Fibroblast of peridontal ligament (primary cell): ENCODE data around the gene ABRAXAS1.
A peak's percentile ranks its signal among the peaks of the same experiment; 100 is the strongest.
"Not testable (repeated sequence)": the region's sequence is repeated elsewhere in the genome, so short reads cannot be mapped to it uniquely, and the experiment has no call there.

Experiments used
- DNase-seq: peaks from one replicate; pipeline ENCODE4 v3.0.0-alpha.2; 2010; ENCODE audit errors: extremely low read depth

The ABRAXAS1 gene

DNA sequence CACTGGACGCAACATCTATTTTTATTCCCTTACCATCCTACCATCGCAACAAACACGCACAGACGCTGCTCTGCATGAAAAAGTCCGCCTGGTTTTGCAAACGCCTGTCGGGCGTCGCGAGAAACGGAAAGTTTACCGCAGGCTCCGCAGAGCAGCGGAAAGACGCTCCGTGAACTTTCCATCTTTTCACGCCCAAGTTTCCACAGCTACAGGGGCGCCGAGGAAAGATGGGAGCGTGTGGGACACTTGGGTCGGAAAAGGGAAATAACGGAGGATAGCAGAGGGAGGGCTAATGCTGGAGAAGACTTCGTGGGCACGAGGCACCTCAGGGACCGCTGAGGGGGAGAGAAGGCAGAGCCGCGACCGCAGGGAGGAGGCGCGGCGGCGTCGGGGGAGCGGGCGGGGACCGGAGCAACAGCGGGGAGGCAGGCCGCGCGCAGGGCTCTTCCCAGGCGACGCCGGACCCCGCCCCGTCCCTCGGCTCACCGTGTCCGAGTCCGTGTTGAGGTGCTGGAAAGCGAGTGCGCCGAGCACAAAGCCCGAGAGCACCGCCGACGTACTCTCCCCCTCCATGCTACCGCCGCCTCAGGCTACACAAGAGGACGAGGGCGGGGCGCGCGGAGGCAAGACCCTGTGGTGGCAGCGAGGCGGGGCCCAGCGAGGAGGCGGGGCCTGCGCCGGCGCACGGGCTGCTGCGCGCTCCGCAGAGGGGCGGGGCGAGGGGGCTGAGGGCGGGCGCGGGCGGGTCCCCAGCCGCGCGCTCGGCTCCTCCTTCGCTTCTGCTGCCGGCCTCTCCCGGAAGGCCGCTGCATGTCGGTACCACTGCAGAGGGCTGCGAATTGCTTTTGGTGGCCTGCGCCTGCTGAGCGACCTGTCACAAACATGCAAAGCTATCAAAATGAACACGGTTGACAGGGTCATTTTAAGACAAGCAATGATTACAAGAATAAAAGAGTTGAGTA, at the start of gene ABRAXAS1:
ABRAXAS1 (minus strand) TSS at position 601 of the 962 bp plus-strand sequence; CDS start at position 573, 28 bp downstream.
- peak; percentile 80 for DNase-seq

DNA sequence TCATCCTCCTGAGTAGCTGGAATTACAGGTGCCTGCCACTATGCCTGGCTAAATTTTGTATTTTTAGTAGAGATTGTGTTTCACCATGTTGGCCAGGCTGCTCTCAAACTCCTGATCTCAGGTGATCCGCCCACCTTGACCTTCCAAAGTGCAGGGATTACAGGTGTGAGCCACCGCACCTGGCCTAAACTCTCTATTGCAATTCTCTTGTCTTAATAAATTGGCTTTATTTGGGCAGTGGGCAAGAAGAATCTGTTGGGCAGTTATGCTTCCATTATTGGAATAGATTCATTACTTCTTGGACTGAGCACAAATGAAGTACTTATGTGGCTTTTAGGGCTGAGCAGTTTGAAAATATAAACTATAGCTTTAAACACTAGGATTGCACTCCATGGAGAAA, 42.8 kb upstream of the ABRAXAS1 start:
- DNase-seq: no peak

DNA sequence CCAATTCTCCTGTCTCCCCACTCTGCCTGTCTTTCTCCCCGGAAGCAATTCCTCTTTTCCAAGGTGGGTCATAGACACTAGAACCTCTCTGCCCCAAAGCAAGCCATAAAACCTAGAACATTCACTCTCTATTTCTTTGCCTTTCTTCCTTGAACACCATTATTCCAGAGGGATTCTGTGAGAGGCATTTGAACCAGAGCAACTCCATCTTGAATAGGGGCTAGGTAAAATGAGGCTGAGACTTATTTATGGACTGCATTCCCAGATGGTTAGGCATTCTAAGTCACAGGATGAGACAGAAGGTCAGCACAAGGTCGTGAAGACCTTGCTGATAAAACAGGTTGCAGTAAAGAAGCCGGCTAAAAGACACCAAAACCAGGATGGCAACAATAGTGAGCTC, 37.3 kb upstream of the ABRAXAS1 start:
- no peak for DNase-seq

DNA sequence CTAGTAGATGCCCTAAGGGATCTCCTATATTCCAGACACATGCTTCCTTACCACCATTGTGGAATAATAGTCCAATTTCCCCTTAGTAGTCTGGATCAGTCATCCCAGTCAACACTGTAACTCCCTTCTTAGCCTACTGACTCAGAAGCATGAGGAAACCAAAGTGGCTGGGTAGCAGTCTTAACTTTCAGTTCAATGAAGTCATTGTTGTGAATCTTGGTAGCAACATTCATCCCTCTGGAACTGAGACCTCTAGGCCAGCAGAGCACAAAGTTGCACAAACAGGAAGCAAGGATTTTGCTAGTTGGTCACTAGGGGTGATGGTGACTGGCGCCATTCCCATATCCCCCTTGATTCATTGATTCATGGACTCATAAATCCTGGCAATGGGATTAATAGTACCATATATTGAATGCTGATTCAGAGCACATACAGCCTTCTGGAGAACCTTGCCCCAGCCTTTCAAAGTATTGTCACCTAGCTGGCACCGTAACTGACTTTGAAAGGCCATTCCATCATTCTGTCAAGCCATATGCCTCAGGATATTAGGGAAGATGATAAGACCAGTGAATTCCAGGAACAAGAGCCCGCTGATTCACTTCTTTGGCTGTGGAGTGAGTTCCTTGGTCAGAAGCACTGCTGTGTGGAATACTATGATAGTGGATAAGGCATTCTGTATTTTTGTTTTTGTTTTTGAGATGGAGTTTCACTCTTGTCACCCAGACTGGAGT, 31.3 kb upstream of the ABRAXAS1 start:
- DNase-seq: peak; percentile 43

DNA sequence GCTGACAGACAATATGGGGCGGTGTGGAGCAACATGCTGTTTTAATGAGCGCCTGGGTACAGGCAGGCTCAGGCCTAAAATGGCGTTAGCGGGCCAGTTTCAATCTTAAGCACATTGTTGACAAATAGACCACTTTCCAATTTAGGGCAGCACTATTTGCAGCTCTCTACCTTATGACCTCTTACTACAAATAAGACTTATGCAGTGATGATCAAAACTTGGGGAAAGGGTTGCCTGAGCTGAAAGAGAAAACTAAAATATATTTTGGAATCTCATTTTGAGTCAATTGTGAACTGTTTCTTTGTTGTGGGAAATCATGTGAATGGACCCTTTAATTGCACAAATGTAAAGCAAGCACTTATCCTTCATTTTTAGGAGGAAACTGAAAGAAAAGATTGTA, 25.5 kb upstream of the ABRAXAS1 start:
- no peak for DNase-seq

DNA sequence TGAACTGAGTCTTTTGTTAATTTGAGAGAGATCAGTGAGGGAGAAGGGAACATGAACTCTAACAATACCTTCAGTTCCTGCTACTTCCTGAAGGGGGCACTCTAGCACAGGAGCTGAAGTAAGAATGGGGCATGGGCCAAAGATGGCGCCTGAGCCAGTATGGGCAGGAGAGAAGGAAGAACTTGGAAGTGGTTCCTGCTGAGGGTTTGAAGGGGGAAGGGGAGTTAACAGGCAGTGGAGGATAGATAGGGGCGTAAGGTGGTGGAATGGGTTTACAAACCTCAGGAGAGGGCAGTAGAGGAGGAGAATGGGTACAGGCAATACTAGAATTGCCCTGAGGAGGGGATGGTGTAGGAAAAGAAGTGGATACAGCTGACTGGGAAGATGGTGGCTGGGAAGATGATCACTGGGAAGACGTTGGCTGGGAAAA, 24.3 kb upstream of the ABRAXAS1 start:
- peak; percentile 70 for DNase-seq

DNA sequence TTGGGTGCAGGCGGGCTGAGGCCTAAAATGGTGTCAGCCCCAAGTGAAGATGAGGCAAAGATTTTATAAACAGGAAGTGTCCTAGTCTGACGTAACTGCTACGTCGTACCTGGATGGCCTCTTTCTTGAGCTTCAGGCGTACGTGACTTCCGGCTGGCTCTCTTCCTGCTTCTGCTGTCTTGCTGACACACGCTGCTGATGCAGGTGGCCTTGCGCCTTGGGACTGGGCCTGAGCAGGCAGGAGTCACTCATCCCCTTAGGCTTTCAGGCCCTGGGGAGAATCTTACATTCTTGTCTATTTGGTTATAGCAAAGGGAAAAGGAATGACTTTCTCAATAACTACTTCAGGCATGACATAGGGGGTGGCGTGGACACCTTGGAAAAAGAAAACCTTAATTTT, 20.1 kb upstream of the ABRAXAS1 start:
- DNase-seq: no peak

DNA sequence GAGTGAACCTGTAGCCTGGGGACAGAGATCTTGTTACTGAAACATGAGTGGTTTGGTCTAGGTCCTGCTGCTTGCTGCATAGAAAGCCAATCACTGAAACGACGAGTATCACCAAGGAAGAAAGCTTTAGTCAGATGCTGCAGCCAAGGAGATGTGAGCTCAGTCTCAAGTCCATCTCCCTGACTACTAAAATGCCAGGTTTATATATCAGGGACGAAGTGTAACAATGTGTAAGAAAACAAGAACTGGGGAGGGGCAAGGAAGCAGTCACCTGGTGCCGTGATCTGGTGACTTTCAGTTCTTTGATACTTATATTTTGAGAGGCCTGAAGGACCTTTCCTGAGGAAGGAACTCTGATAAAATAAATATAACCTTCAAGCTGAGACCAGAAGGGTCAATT, 19.6 kb upstream of the ABRAXAS1 start:
- DNase-seq: no peak

DNA sequence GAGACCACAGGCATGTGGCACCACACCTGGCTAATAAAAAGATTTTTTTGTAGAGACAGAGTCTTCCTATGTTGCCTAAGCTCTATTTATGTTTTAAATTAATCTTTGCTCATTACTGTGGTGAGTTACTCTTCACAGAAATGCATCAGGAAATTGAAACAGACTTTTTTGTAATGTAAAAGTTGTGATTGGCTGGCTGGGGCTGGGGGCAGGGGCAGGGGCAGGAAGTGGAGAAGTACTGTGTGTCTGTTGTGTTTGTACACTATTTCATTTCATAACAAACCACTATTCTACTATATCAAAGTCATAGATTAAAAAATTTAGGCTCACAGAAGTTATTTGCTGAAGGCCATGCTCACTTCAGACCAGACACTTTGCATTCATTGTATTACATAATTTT, 19.1 kb upstream of the ABRAXAS1 start:
- DNase-seq: no peak

DNA sequence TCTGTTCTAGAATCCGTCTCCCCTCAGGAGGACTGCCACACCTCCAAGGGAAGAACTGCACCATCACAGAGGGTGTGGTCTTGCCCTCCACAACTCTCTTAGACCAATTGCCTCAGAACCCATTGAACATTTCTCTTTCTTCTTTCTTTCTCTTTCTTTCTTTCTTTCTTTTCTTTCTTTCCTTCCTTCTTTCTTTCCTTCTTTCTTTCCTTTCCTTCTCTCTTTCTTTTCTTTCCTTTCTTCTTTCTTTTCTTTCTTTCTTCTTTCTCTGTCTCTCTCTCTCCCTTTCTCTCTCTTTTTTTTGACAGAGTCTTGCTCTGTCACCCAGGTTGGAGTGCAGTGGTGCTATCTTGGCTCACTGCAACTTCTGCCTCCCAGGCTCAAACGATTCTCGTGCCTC, 16.8 kb upstream of the ABRAXAS1 start:
- not testable (repeated sequence) for DNase-seq

DNA sequence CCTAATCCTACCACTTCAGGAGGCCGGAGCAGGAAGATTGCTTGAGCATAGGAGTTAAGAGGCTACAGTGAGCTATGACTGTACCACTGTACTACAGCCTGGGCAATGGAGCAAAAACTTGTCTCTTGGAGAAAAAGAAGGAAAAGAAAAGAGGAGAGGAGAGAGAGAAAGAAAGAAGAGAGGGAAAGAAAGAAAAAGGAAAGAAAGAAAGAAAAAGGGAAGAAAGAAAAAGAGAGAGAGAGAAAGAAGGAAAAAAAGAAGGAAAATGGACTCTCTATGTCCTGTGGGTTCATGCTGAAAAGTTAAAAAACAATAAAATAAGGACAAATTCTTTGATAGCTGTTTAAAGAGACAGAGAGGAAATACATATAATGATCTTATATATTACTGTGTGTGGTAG, 13.3 kb upstream of the ABRAXAS1 start:
- DNase-seq: no peak

DNA sequence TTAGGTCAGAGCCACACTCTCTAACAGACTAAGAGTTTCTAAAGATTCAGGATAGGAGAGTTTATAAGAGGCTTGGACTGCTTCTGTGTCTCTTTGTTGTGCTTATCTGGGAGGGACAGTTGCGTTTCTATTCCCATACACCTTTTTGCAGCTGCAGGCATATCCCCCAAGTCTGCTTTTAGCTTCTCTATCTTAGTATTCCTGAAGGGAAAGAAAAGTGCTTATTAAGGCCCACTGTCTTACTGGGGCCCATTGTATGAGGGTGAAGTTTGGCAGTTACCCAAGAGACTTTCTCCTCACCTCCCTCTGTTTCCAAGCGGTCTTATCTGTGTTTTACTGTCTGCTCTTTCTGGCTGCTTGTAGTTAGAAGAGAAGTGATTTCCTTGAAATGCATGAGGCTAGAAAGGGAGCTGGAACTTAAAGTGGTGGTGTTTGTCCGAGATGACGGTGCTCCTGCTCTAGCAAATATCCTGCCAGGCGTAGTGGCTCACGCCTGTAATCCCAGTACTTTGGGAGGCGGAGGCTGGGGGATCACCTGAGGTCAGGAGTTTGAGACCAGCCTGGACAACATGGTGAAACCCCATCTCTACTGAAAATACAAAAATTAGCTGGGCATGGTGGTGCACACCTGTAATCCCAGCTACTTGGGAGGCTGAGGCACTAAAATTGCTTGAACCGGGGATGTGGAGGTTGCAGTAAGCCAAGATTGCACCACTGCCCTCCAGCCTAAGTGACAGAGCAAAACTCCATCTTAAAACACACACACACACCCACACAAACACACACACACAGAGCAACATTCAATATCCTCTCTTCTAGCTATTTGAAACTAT, 11.4 kb upstream of the ABRAXAS1 start:
- not testable (repeated sequence) for DNase-seq

DNA sequence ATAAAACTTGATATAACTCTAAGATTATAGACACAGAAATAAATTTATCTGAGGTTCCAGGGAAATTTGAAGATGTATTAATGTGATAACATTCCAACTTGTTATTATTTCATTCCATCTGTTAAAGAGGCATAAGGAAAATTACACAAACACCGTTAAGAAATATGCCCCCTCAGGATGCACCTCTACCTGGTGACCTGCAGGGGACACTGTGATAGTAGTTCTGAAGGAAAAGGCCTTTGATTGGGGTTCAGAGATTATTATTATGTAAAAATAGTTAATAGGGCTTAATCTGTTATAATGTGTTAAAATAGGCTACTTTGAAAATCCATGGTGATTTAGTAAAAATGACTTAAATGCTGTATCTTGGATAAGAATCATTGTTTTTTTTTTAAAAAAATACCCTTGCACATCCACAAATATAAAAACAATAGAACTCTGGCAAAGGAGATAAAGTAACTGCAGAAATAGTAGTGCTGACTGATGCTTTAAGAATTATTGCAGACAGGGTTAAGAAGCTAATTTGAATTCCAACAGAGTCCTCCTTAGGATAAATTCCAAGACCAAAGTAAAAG, 6.1 kb upstream of the ABRAXAS1 start:
- DNase-seq: peak; percentile 36

DNA sequence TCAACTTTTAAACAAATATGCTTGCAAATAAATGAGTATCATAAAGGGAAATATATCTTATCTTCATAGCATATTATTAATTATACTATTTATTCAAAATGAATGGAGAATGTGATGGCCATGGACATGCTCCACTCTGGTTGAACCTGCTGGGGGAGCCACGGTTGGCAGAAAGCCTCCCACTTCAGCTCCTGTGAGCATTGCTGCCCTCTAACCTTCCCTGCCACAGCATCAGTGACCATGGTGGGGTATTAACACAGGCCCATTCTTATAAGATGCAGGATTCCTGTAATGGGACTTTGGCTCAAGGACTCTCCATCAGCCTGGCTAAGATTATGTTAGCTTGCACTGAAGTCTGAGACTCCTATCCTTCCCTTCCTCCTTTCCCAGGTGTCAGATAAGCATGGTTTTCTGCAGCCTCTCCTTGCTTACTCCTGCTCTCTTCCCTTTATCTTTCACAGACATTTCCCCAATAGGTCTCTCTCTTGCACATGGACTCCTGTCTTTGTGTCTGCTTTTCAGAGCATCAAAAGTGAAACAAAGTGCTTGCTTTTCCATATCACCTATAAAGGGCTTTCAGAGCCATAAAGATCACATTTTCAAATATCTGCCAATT, 4.9 kb upstream of the ABRAXAS1 start:
- DNase-seq: no peak

DNA sequence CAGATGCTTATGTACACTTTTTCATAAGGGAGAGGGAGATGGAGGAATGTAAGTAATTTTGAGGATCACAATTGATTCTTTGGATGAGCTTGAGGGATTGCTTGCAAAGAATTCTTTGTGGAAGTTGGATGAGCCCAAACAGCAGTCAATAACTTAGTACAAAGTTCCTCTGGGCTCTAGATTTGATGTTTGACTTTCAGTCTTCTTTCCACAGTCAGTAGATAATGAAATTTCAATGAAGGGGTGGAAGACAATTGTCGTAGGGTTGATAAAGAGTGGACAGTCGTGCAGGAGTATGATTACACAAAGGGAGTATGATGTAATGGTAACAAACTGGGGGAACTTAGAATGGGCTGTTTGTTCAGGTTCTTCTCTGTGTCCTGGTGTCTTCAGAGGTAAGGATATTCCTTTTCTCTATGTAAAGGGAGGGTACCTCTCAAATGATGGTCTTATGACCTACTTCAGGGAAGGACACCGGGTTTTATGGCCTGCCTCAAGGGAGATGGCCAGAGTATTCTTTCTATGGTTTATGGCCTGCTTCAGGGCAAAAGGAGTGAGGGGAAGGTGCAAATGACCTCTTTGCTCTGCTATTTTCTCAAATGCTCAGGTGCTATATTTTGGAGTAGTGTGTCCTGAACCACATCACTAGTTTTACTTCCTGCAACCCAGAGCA, 1.7 kb upstream of the ABRAXAS1 start:
- no peak for DNase-seq

DNA sequence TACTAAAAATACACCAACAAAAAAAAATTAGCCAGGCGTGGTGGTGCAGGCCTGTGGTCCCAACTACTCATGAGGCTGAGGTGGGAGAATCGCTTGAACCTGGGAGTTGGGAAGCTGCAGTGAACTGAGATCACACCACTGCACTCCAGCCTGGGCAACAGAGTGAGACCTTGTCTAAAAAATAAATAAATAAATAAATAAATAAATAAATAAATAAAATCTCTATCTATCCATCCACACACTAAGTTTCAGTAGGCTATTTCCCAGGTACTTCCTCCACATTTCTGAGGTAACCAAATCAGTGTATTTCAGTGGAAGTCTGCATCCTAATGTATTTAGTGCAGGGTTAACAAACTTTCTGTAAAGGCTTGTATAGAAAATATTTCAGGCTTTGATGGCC, 10.9 kb downstream of the ABRAXAS1 start:
- DNase-seq: no peak

DNA sequence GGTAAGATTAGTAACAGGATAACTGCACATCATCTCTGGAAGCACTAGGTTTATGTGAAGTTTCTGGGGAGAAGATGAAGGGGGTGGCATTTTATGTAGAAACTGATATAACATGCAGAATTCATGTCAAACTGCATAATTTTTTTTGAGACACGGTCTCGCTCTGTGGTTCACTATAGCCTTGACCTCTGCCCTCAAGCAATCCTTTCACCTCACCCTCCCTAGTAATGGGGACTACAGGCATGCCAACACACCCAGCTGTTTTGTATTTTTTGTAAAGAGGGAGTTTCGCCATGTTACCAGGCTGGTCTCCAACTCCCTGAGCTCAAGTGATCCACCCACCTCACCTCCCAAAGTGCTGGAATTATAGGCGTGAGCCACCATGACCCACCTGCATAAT, 11.5 kb downstream of the ABRAXAS1 start:
- no peak for DNase-seq

DNA sequence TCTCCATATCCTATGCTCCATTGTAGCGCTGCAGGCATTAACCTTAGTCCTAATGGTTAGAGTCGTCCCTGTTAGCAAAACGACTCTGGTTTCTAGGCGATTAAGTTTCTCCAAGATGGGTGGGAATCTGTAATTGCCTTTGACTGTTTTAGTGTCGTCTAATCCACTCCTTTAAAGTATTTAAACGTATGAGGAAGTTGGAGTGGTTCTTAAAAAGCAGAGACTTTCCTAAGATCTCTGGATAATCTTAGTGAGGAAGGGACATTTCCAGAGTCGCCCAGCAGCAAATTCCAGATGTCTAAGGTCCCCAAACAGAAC, 28.8 kb downstream of the ABRAXAS1 start:
- no peak for DNase-seq

DNA sequence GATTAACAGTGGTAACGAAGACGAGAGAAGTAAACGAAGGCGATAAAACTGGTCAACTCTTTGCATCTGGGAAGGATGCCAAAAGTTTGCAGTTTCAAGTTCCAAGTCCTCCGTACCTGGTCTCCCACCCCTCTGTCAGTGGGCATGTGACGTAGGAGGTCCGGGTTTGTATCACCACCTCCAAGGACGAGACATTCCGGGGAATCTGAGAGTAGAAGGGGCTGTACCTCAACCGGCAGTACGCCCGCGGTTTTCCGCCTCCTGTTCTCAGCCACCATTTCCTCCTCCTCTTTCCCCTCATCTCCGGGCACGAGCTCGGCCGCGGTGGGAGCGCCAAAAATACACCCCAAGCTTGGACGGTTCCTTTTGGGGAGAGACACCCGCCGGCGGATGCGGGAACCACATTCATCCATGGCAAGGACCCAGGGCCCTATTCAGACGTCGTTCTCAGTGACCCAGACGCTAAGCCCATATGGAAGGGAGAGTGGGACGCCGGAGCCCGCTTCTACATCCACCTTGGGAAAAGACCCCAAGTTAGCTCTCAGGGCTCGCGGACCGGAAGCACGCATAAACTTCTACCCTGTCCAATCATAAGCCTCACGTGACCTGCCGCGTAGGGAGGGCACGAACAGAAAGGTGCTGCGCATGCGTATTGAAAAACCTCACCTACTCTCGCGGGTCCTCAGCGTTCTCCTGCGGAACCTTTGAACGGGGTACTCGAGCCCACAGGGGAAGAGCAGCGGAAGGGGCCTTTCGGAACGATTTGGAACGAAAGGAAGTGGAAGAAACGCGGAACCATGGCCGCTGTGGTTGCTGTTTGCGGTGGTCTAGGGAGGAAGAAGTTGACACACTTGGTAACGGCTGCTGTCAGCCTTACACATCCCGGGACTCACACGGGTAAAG, 29.4 kb downstream of the ABRAXAS1 start, which contains the start of the genes HELQ and MRPS18C:
HELQ (minus strand) TSS at position 543 of the 903 bp plus-strand sequence; CDS start at position 413, 130 bp downstream.
MRPS18C (plus strand) TSS at position 778 of the 903 bp plus-strand sequence; CDS start at position 798, 20 bp downstream.
- DNase-seq: peak; percentile 99
